HEK293T (cell line): Measurements from ENCODE around the gene EIF2B1.

Experiments used
- CTCF ChIA-PET: fragments of 350-600 bp; formaldehyde crosslinking; extraction: SDS; loops from one replicate; lab custom pipeline; 2021; ENCODE audit warnings: antibody characterized with exemption, inconsistent platforms; lab: Yijun Ruan, JAX
- POLR2A ChIA-PET: fragments of 350-600 bp; formaldehyde crosslinking; extraction: SDS; loops from one replicate; lab custom pipeline; 2020; ENCODE audit warnings: antibody characterized with exemption, inconsistent platforms; lab: Yijun Ruan, JAX
- DNase-seq: peaks from one replicate; pipeline ENCODE4 v3.0.0; 2012; ENCODE audit warnings: mixed read lengths; ENCODE audit errors: extremely low spot score
- ARNT ChIP-seq: fragments of 450-650 bp; IDR thresholded peaks from 2 replicates; pipeline ENCODE4 v1.6.1; 2017; ENCODE audit warnings: mild to moderate bottlenecking
- BHLHE40 ChIP-seq: fragments of 450-650 bp; IDR thresholded peaks from 2 replicates; pipeline ENCODE4 v1.6.1; 2016; ENCODE audit warnings: mild to moderate bottlenecking, moderate library complexity, borderline replicate concordance
- CTBP1 ChIP-seq: fragments of 450-650 bp; IDR thresholded peaks from 2 replicates; pipeline ENCODE4 v1.6.1; 2016; ENCODE audit warnings: borderline replicate concordance
- ELF4 ChIP-seq: fragments of 450-650 bp; IDR thresholded peaks from 2 replicates; pipeline ENCODE4 v1.6.1; 2017; ENCODE audit warnings: antibody characterized with exemption
- FOXA1 ChIP-seq: fragments of 450-650 bp; IDR thresholded peaks from 2 replicates; pipeline ENCODE4 v1.6.1; 2016; ENCODE audit warnings: mild to moderate bottlenecking
- FOXK2 ChIP-seq: fragments of 450-650 bp; IDR thresholded peaks from 2 replicates; pipeline ENCODE4 v1.6.1; 2016; ENCODE audit warnings: mild to moderate bottlenecking
- FOXM1 ChIP-seq: fragments of 450-650 bp; IDR thresholded peaks from 2 replicates; pipeline ENCODE4 v1.6.1; 2017; ENCODE audit warnings: mild to moderate bottlenecking, borderline replicate concordance
- HDGF ChIP-seq: fragments of 450-650 bp; IDR thresholded peaks from 2 replicates; pipeline ENCODE4 v1.6.1; 2017; ENCODE audit warnings: antibody characterized with exemption, borderline replicate concordance
- L3MBTL2 ChIP-seq: fragments of 450-650 bp; conservative IDR thresholded peaks from 2 replicates; pipeline ENCODE4 v1.6.1; 2016; ENCODE audit warnings: mild to moderate bottlenecking
- LEF1 ChIP-seq: fragments of 450-650 bp; IDR thresholded peaks from 2 replicates; pipeline ENCODE4 v1.6.1; 2017; ENCODE audit warnings: mild to moderate bottlenecking, borderline replicate concordance
- NFRKB ChIP-seq: fragments of 450-650 bp; IDR thresholded peaks from 2 replicates; pipeline ENCODE4 v1.6.1; 2016; ENCODE audit warnings: mild to moderate bottlenecking, moderate library complexity
- PKNOX1 ChIP-seq: fragments of 450-650 bp; IDR thresholded peaks from 2 replicates; pipeline ENCODE4 v1.6.1; 2016
- SP1 ChIP-seq: fragments of 450-650 bp; IDR thresholded peaks from 2 replicates; pipeline ENCODE4 v1.6.1; 2017
- SUZ12 ChIP-seq: fragments of 450-650 bp; IDR thresholded peaks from 2 replicates; pipeline ENCODE4 v1.6.1; 2016; ENCODE audit warnings: mild to moderate bottlenecking
- TARDBP ChIP-seq: fragments of 450-650 bp; IDR thresholded peaks from 2 replicates; pipeline ENCODE4 v1.6.1; 2016
- ZNF384 ChIP-seq: fragments of 450-650 bp; IDR thresholded peaks from 2 replicates; pipeline ENCODE4 v1.6.1; 2016

EIF2B1 gene

GRCh38 chr12:123671876-123672275, 38.4 kb upstream of the EIF2B1 start:
- POLR2A ChIA-PET, result no interaction called here
- CTCF ChIA-PET, result no interaction called here
- no peak for TF ChIP-seq BHLHE40
- no peak for TF ChIP-seq CTBP1
- no peak for TF ChIP-seq FOXA1
- TF ChIP-seq SUZ12, result no peak
- no peak for DNase-seq

GRCh38 chr12:123670882-123671728, 37.6 kb upstream of the EIF2B1 start, which contains the start of gene TCTN2:
TCTN2 (plus strand) TSS chr12:123671113; CDS start chr12:123671241, 128 bp downstream.
- TF ChIP-seq FOXM1, result no peak
- TF ChIP-seq FOXK2, result no peak
- TF ChIP-seq L3MBTL2, result peak; percentile 57
- TF ChIP-seq TARDBP, result no peak
- peak; percentile 99 for DNase-seq
- ChIA-PET POLR2A (interaction anchor here (0.6 kb wide), 1 partner anchor 41 kb away, joined by 3 read pairs; the partner anchor contains the start of gene ATP6V0A2), CTCF (no interaction called here)

- ChIA-PET POLR2A (no interaction called here), CTCF (no interaction called here)
- no peak for TF ChIP-seq LEF1
- TF ChIP-seq BHLHE40, result no peak
- TF ChIP-seq ZNF384, result no peak
- DNase-seq, result no peak
These were observed 34.3 kb upstream of the EIF2B1 start for GRCh38 chr12:123667771-123668170.

GRCh38 chr12:123659996-123660727, 26.7 kb upstream of the EIF2B1 start:
- POLR2A ChIA-PET, result no interaction called here
- CTCF ChIA-PET, result no interaction called here

GRCh38 chr12:123657211-123657610, 23.7 kb upstream of the EIF2B1 start:
- no peak for DNase-seq
- CTCF ChIA-PET, result no interaction called here
- POLR2A ChIA-PET, result no interaction called here
- TF ChIP-seq HDGF (no peak), PKNOX1 (no peak), CTBP1 (no peak), ELF4 (no peak), SP1 (no peak), BHLHE40 (no peak), SUZ12 (no peak), ARNT (no peak)

More at GRCh38 chr12:123659996-123660727, 26.7 kb upstream of the EIF2B1 start:
- DNase-seq, result no peak
- TF ChIP-seq ELF4 (no peak), FOXM1 (no peak), BHLHE40 (no peak), FOXK2 (no peak), L3MBTL2 (no peak), SP1 (no peak), NFRKB (no peak), PKNOX1 (no peak), CTBP1 (no peak), ZNF384 (no peak), SUZ12 (no peak), FOXA1 (no peak), TARDBP (no peak), ARNT (no peak), LEF1 (no peak), HDGF (no peak)

- ChIA-PET CTCF (no interaction called here), POLR2A (no interaction called here)
- DNase-seq, result no peak
- TF ChIP-seq FOXK2, result no peak
- TF ChIP-seq SUZ12, result no peak
- TF ChIP-seq L3MBTL2, result no peak
- no peak for TF ChIP-seq ZNF384
- no peak for TF ChIP-seq NFRKB
- no peak for TF ChIP-seq BHLHE40
- no peak for TF ChIP-seq SP1
- no peak for TF ChIP-seq FOXM1
- TF ChIP-seq FOXA1, result no peak
- TF ChIP-seq ELF4, result no peak
- TF ChIP-seq TARDBP, result no peak
- TF ChIP-seq LEF1, result no peak
- TF ChIP-seq CTBP1, result no peak
- TF ChIP-seq ARNT, result no peak
- TF ChIP-seq HDGF, result no peak
- no peak for TF ChIP-seq PKNOX1
These were observed 22.9 kb upstream of the EIF2B1 start for GRCh38 chr12:123656392-123656791.
